SK-N-SH treated with all-trans-retinoic acid at 6 μM for 48 hours (cell line): ENCODE results near the gene PRMT5.

Experiments
- ARNTL ChIP-seq: fragments of 450-650 bp; formaldehyde crosslinking; IDR thresholded peaks from 2 replicates; pipeline ENCODE4 v1.5.0; 2020; ENCODE audit warnings: low read depth, mild to moderate bottlenecking, moderate library complexity, borderline replicate concordance
- PATZ1 ChIP-seq: fragments of 250-450 bp; sonication (Bioruptor Pico); IDR thresholded peaks from 2 replicates; pipeline ENCODE4 v1.8.0; 2020; ENCODE audit warnings: mild to moderate bottlenecking, moderate library complexity, borderline replicate concordance
- RARB ChIP-seq: fragments of 250-450 bp; sonication (Bioruptor Pico); IDR thresholded peaks from 2 replicates; pipeline ENCODE4 v1.8.0; 2021; ENCODE audit warnings: mild to moderate bottlenecking, moderate library complexity

DNA sequence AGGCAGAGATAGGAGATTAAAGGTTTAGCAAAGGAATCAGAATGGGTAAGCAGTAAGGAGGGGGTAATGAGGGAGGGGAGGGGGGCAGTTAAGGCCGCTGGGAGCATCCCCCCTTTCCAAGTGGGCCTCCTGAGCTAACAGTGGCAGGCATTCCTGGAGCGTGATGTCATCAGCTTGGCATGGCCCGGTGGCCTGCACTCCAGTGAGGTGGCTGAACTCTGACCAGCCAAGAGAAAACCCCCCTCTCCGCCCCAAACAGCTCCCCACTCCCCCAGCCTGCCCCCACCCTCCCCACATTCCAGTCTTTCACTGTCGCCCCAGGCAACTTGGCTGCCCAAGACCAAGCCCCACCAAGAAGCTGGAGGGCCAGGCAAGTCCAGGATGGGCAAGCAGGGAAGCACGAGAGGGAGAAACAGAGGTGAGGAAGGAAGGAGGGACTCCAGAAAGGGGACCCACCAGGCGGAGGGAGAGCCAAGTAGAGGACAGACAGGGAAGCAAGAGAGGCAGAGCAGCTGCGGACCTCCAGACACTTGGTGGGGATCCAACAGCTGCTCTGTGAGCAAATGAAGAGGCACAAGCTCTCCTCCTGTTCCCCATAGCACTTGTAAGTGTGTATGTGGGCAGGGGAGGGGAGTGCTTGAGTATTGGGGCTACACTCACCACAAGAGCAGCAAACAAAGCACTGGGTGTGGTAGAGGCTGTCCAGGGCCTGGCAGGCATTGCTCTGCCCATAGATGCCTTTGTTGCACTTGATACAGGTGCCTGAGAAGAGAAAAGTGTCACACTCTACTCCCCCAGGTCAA, 48.7 kb upstream of the PRMT5 start:
- TF ChIP-seq ARNTL (CRISPR knock-in tag) (no peak), PATZ1 (CRISPR knock-in tag) (peak; percentile 78; the same call in 1 of the 2 replicates), RARB (CRISPR knock-in tag) (no peak)
